ENCODE data around the gene BUB1.

GRCh38 chr2:110653861-110654260 lies 24.0 kb downstream of the BUB1 start:
- TF ChIP-seq SUZ12 (IDR thresholded peaks at IDR 0.05; ENCODE audit: extremely low read depth, insufficient read depth, insufficient read length), result no peak
- TF ChIP-seq YY1 (IDR thresholded peaks at IDR 0.05; ENCODE audit: insufficient read depth, insufficient read length), result no peak

Data from NT2/D1 (cell line).